Fibroblast of the aortic adventitia (primary cell): Measurements from ENCODE around the gene CHRNA3. TPM values are rescaled to one million over a fixed set of nuclear protein-coding genes. Genes with fewer than 3 reads are reported as not detected.

Source experiments
- DNase-seq: peaks from one replicate; pipeline ENCODE4 v3.0.0-alpha.2; 2010; ENCODE audit warnings: low read depth
- H3K4me3 ChIP-seq: 2 replicates; pipeline ENCODE4 v1.5.1; 2011; ENCODE audit warnings: low read depth, mild to moderate bottlenecking, control low read depth, low read length, moderate library complexity
- total RNA-seq: library from RNA; depleted of rRNA; stranded (reverse); fragments of >200 nt; gene quantifications from 2 replicates; pipeline ENCODE4 v1.2.3, GENCODE V29; 2012; ENCODE audit warnings: low replicate concordance
- TF ChIP-seq, protein P1 (sequence below): IDR thresholded peaks from 2 replicates; pipeline ENCODE4 v1.5.1; 2011; ENCODE audit warnings: mild to moderate bottlenecking, low read length, control low read depth, inconsistent platforms; ENCODE audit not compliant: insufficient read depth

Gene CHRNA3
- total RNA-seq, 1 donor, result under 0.01 TPM

DNA sequence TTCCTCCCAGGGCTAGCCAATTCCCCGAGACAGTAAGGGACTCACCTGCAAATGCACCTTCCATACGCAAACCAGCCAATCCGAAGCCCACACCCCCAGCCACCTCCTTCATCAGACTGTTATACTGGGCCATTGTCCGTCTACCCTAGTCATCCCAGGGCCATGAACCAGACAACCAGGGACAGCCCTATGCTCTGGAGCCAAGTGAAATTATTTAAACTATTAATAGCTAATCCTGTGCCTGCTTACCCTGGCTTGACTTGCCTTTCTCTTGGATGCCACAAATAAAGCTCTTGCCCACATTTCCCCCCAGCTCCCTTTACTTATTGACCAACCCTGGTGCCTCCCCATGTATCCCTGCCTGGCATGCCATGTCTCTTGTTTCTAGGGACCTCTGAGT is 24.2 kb upstream of the CHRNA3 start:
- TF ChIP-seq, protein P1, sequence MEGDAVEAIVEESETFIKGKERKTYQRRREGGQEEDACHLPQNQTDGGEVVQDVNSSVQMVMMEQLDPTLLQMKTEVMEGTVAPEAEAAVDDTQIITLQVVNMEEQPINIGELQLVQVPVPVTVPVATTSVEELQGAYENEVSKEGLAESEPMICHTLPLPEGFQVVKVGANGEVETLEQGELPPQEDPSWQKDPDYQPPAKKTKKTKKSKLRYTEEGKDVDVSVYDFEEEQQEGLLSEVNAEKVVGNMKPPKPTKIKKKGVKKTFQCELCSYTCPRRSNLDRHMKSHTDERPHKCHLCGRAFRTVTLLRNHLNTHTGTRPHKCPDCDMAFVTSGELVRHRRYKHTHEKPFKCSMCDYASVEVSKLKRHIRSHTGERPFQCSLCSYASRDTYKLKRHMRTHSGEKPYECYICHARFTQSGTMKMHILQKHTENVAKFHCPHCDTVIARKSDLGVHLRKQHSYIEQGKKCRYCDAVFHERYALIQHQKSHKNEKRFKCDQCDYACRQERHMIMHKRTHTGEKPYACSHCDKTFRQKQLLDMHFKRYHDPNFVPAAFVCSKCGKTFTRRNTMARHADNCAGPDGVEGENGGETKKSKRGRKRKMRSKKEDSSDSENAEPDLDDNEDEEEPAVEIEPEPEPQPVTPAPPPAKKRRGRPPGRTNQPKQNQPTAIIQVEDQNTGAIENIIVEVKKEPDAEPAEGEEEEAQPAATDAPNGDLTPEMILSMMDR, result no peak
- no peak overlapping the region for H3K4me3 ChIP-seq
- no peak for DNase-seq

GRCh38 chr15:78642331-78642730 is 21.5 kb upstream of the CHRNA3 start:
- TF ChIP-seq, protein P1, result no peak
- no peak for DNase-seq
- H3K4me3 ChIP-seq, result no peak overlapping the region

DNA sequence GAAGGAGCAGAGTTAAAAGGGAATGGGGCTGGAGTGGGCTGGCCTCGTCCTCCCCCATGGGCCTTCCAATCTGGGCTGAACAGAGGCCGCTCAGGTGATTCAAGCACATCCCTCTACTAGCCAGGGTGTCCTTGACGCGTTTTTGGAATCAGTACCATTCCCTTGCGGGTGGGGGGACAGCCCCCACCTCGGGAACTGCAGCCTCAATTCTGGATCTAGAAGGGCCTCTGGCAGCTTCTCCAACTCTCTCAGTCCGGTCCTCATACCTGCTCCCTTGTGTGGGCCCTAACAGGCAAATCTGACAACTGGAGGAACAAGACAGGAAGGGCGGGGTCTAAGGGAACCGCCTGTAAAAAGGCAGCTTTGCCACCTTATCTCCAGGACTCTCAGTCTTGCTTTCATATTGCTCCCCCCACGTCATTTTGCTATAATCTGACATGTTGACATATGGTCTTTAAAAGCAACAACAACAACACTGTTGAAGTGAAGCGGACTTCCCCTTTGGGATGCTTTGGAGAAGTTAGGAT is 21.0 kb upstream of the CHRNA3 start:
- TF ChIP-seq, protein P1, result no peak
- no peak for DNase-seq
- H3K4me3 ChIP-seq, result no peak overlapping the region

GRCh38 chr15:78641102-78641748 is 20.4 kb upstream of the CHRNA3 start, which contains the start of gene CHRNB4:
CHRNB4 (minus strand) TSS chr15:78641210; CDS start chr15:78641133, 77 bp downstream.
- DNase-seq, result no peak
- TF ChIP-seq, protein P1, result no peak
- H3K4me3 ChIP-seq, result peak within 1 kb of the TSS; percentile 41

DNA sequence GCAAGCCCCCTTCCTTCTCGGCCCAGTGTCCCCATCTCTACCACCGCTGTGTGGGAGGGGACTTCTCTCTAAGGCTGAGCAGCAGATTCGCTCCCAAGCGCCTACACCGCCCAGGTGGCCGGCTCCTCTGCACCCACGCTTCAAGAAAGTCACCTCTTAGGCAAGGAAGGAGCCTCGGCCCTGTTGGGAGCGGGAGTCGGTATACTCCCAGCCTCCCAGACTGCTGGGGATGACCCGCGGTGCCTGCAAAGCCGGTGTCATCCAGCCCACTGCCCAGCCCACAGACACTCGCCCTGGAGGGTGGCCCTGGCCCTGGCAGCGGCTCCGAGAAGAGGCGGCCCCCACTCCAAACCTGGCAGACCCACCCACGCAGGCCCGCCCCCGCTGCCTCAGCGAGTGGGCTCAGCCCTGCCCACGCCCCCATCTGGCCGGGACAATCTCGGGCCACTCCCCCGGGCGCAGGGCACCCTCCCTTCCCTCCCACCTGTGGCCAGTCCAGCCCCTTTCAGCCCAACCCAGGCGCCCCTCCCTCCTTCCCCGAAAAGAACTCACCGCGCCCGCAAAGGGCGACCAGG is 19.8 kb upstream of the CHRNA3 start:
- DNase-seq, result no peak
- TF ChIP-seq, protein P1, result no peak
- peak overlapping the region; percentile 41 for H3K4me3 ChIP-seq

- TF ChIP-seq, protein P1, result peak; percentile 58
- no peak overlapping the region for H3K4me3 ChIP-seq
- peak; percentile 36 for DNase-seq
These were observed 18.0 kb upstream of the CHRNA3 start for GRCh38 chr15:78638658-78639314.
